GM06990 (cell line): ENCODE results near the gene EPB41.

Experiments used
- DNase-seq: peaks from one replicate; pipeline ENCODE4 v3.0.0-alpha.2; 2011; ENCODE audit not compliant: insufficient read length; ENCODE audit errors: extremely low read depth
- H3K27me3 ChIP-seq: replicated peaks from 2 replicates; pipeline ENCODE4 v1.6.0; 2011; ENCODE audit warnings: low read length; ENCODE audit not compliant: control insufficient read depth, insufficient read depth
- H3K36me3 ChIP-seq: 2 replicates; pipeline ENCODE4 v1.5.1; 2011; ENCODE audit warnings: low read length; ENCODE audit not compliant: control insufficient read depth, insufficient read depth
- H3K4me3 ChIP-seq: replicated peaks from 2 replicates; pipeline ENCODE4 v1.5.1; 2011; ENCODE audit warnings: low read depth, mild to moderate bottlenecking, control low read depth, low read length
- TF ChIP-seq, protein P1 (sequence below): IDR thresholded peaks from 2 replicates; pipeline ENCODE4 v1.5.1; 2011; ENCODE audit warnings: low read length, control low read depth, mild to moderate bottlenecking, inconsistent platforms; ENCODE audit not compliant: insufficient read depth, poor library complexity, severe bottlenecking

Gene EPB41

DNA sequence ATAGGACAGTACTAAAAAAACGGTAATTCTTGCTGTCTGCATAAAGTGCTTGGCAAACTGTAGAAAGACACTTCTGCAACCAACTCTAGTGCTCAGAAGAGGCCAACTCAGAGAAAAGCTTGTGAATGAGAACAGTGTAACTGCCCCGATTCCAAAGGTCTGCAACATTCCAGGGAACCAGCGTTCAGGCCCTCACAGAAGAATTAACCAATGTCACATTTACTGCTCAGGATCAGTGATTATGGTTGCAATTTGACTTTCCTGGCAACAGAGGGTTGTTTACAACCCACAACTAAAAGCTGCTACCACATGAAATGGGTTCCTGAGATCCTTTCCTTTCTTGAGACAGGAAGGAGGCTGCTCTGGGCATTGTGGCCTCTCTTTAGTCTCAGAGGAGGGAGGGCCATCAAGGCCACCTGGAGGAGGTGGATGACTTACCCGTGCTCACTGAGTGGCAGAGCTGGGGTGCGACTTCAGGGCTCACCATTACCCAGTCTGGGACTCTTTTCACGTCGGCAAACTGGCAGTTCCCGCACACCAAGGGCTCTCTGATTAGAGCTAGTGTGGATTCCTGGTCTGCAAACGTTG is 252.0 kb downstream of the EPB41 start:
- TF ChIP-seq, protein P1, sequence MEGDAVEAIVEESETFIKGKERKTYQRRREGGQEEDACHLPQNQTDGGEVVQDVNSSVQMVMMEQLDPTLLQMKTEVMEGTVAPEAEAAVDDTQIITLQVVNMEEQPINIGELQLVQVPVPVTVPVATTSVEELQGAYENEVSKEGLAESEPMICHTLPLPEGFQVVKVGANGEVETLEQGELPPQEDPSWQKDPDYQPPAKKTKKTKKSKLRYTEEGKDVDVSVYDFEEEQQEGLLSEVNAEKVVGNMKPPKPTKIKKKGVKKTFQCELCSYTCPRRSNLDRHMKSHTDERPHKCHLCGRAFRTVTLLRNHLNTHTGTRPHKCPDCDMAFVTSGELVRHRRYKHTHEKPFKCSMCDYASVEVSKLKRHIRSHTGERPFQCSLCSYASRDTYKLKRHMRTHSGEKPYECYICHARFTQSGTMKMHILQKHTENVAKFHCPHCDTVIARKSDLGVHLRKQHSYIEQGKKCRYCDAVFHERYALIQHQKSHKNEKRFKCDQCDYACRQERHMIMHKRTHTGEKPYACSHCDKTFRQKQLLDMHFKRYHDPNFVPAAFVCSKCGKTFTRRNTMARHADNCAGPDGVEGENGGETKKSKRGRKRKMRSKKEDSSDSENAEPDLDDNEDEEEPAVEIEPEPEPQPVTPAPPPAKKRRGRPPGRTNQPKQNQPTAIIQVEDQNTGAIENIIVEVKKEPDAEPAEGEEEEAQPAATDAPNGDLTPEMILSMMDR: no peak

DNA sequence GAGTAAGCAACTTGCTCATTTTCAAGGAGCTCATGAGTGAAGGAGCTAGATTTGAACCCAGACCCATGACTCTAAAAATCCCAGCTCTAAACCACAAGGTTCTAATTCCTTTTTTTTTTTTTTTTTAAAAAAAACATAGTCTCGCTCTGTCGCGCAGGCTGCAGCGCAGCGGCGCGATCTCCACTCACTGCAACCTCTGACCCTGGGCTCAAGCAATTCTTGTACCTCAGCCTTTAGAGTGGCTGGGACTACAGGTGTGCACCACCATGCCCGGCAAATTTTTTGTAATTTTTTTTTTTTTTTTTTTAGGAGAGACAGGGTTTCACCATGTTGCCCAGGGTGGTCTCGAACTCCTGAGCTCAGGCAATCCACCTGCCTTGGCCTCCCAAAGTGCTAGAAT is 253.5 kb downstream of the EPB41 start:
- H3K4me3 ChIP-seq: no peak overlapping the region
- TF ChIP-seq, protein P1: no peak
- DNase-seq: no peak
- H3K36me3 ChIP-seq: peaks cover 11% of the 10 kb centered on the region
- H3K27me3 ChIP-seq: no peaks in the 10 kb centered on the region

More for the DNA sequence above, 252.0 kb downstream of the EPB41 start:
- Histone ChIP-seq H3K4me3 (no peak overlapping the region), H3K36me3 (peaks cover 9% of the 10 kb centered on the region), H3K27me3 (no peaks in the 10 kb centered on the region)
- DNase-seq: no peak
